Mesodermal cell (in vitro differentiated cells): ENCODE measurements around the gene KLHL1. TPM values are rescaled to one million over a fixed set of nuclear protein-coding genes. Genes with fewer than 3 reads are reported as not detected.
"Not testable (repeated sequence)": the region's sequence is repeated elsewhere in the genome, so short reads cannot be mapped to it uniquely, and the experiment has no call there.

Experiments
- H3K27ac ChIP-seq: 2 replicates; pipeline ENCODE4 v1.7.0; 2013; ENCODE audit warnings: mild to moderate bottlenecking, low read depth, low read length, moderate library complexity; ENCODE audit not compliant: severe bottlenecking
- H3K36me3 ChIP-seq: 2 replicates; pipeline ENCODE4 v1.7.1; 2013; ENCODE audit warnings: mild to moderate bottlenecking, low read length, moderate library complexity; ENCODE audit not compliant: control insufficient read depth, insufficient read depth
- H3K4me1 ChIP-seq: one replicate; pipeline ENCODE4 v1.7.1; 2013; ENCODE audit warnings: mild to moderate bottlenecking, low read length; ENCODE audit not compliant: insufficient read depth, control insufficient read depth, poor library complexity, severe bottlenecking
- H3K4me3 ChIP-seq: 2 replicates; pipeline ENCODE4 v1.7.0; 2013; ENCODE audit warnings: low read length, control low read depth, mild to moderate bottlenecking; ENCODE audit not compliant: insufficient read depth, poor library complexity, severe bottlenecking; ENCODE audit errors: extremely low read depth
- H3K9me3 ChIP-seq: 2 replicates; pipeline ENCODE4 v1.7.1; 2013; ENCODE audit warnings: mild to moderate bottlenecking, low read length, moderate library complexity; ENCODE audit not compliant: control insufficient read depth
- WGBS, 2 experiments: methylation state at CpG; one replicate each; pipeline ENCODE4 v1.1.5; 2013; ENCODE audit warnings: missing lambda C conversion rate in 2 of 2; ENCODE audit not compliant: insufficient coverage in 2 of 2; 5-methylcytosine and 5-hydroxymethylcytosine counted together
- polyA plus RNA-seq, 2 experiments: library from polyadenylated mRNA; stranded (reverse); fragments of 50-300 nt; gene quantifications; one replicate each; pipeline ENCODE4 v1.2.3, GENCODE V29; 2013

The KLHL1 gene, protein sequence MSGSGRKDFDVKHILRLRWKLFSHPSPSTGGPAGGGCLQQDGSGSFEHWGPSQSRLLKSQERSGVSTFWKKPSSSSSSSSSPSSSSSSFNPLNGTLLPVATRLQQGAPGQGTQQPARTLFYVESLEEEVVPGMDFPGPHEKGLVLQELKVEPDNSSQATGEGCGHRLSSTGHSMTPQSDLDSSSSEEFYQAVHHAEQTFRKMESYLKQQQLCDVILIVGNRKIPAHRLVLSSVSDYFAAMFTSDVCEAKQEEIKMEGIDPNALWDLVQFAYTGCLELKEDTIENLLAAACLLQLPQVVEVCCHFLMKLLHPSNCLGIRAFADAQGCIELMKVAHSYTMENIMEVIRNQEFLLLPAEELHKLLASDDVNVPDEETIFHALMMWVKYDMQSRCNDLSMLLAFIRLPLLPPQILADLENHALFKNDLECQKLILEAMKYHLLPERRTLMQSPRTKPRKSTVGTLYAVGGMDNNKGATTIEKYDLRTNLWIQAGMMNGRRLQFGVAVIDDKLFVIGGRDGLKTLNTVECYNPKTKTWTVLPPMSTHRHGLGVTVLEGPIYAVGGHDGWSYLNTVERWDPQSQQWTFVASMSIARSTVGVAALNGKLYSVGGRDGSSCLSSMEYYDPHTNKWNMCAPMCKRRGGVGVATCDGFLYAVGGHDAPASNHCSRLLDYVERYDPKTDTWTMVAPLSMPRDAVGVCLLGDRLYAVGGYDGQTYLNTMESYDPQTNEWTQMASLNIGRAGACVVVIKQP
- polyA plus RNA-seq (2013, experiment 1 of 2) = 0.81 TPM
- polyA plus RNA-seq (2013, experiment 2 of 2) = 0.81 TPM

DNA sequence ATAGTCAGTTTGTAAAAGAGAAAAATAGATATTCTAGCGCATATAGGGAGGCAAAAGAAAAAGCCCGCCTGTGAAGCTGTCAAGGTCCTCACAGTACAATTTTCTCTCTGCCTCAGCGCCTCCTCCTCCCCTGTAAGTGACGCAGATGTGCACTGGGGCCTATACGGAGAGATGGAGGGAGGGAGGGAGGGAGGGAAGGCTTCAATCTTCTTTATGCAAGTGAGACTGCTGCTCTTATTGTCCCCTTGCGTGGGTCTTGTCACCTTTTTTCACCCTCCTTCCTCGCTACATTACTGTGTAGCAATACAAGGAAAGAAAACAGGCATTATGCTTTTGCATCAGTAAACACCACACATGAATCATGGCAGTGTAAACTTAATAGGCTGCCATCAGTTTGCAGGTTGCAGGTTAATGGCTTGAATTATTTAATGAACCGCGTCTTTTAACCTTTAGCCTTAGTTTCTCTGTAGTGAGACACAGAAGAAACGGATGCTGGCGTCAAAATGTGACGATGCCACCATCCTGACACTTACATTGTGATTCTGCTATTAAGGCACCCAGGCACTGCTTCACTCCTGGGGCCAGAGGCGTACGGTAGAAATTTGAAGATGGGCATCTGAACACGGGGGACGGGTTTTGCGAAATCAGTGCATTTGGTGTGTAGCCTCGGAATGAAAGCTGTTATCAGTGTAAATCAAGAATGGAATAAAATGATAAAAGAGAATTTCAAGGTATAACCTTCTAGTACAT, at the start of gene KLHL1:
KLHL1 (minus strand) TSS at position 97 of the 750 bp plus-strand sequence. CDS start 753 bp downstream, outside the sequence.
- Histone ChIP-seq H3K9me3 (no peaks in the 10 kb centered on the region), H3K27ac (no peak within 1 kb of the TSS), H3K36me3 (no peaks in the 10 kb centered on the region), H3K4me1 (no peaks in the 10 kb centered on the region), H3K4me3 (peak within 1 kb of the TSS; percentile 26)
- WGBS, 2 experiments = 82 to 91% methylated on average over 7 to 12 of the region's 18 CpGs

DNA sequence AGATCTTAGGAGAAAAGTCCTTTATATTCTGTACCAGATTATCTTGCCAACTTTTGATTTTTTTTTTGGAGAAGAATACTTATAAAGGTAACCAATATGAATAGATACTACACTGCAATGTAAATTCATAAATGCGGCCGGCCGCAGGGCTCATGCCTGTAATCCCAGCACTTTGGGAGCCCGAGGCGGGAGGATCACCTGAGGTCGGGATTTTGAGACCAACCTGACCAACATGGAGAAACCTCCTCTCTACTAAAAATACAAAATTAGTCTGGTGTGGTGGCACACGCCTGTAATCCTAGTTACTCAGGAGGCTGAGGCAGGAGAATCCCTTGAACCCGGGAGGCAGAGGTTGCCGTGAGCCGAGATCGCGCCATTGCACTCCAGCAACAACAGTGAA, 34.4 kb upstream of the KLHL1 start:
- WGBS, 2 experiments = 79 to 83% methylated on average over 6 of the region's 12 CpGs
- H3K9me3 ChIP-seq, H3K27ac ChIP-seq, H3K36me3 ChIP-seq, H3K4me3 ChIP-seq, H3K4me1 ChIP-seq: not testable (repeated sequence)

DNA sequence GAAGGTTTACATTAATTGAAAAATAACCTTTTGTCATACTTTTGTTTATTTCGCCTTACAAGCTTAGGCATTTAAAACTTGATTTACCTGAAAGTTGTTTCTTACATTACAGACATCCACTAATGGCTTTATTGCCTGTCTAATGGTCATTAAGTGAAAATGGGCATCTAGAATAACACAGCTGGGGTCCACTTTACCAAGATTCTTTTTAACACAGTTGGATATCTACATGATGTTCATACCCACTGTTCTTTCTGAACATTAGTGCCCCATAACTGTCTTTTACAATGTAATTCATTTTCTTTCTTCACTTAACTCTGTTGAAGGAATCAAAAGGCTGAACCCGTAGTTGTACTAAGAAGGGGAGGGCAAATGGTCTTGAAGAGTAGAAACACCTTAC, 19.8 kb upstream of the KLHL1 start:
- Histone ChIP-seq H3K36me3 (no peaks in the 10 kb centered on the region), H3K9me3 (no peaks in the 10 kb centered on the region), H3K4me1 (no peaks in the 10 kb centered on the region), H3K27ac (no peak overlapping the region), H3K4me3 (no peak overlapping the region)
- no CpG with 5 or more reads among the region's 2 CpGs for WGBS, 2 experiments

DNA sequence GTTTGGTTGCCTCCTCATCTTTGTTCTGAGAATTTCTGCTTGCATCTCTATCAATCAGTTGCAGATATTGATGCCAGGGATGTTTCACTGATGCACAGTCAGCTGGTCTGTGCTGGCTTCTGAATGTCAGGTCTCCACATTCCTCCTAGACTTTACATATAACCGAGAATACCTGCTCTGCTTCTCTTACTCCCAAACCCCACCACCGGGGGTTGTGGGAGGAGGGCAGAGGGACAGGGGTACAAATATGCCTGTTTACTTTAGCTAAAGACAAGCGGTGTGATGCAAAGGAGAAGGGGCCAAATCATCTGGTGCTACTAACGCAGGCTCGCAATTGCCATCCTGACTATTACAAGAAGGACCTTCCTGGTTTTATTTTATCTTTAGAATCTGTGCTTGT, 17.4 kb upstream of the KLHL1 start:
- 72 to 96% methylated on average over 2 to 3 of the region's 5 CpGs for WGBS, 2 experiments

DNA sequence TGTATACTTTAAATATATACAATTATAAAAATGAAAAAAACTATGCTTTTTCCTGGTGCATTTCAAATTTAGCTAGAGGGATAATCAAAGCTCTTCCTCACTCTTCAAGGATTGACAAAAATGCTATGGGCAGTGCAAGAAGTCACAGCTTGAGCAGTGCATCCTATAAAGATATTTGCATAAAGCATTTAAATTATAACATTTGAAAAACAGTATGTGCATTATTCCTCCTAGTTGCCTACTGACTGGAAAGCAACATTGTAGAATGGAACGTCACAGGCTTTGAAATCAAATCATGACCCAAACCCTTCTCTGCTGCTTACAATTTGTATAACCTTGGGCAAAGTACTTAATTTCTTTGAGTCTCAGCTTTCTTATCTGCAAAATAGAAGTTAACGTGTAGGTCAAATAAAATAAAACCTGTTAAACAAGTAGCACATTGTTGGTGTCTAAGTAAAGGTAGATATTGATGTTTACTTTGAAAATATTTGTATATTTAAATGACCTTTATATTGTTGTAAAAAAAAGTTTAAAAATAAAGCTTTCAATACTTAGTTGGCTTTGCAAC, 9.2 kb upstream of the KLHL1 start:
- H3K4me1 ChIP-seq = no peaks in the 10 kb centered on the region
- no peak overlapping the region for H3K4me3 ChIP-seq
- no peak overlapping the region for H3K27ac ChIP-seq
- no peaks in the 10 kb centered on the region for H3K9me3 ChIP-seq
- no peaks in the 10 kb centered on the region for H3K36me3 ChIP-seq
- 67% methylated on average over 1 of the region's 2 CpGs; no CpG with 5 or more reads in 1 of the 2 experiments for WGBS, 2 experiments

More for the DNA sequence above, 17.4 kb upstream of the KLHL1 start:
- H3K36me3 ChIP-seq = no peaks in the 10 kb centered on the region
- no peaks in the 10 kb centered on the region for H3K4me1 ChIP-seq
- H3K27ac ChIP-seq = no peak overlapping the region
- no peaks in the 10 kb centered on the region for H3K9me3 ChIP-seq
- H3K4me3 ChIP-seq = no peak overlapping the region

DNA sequence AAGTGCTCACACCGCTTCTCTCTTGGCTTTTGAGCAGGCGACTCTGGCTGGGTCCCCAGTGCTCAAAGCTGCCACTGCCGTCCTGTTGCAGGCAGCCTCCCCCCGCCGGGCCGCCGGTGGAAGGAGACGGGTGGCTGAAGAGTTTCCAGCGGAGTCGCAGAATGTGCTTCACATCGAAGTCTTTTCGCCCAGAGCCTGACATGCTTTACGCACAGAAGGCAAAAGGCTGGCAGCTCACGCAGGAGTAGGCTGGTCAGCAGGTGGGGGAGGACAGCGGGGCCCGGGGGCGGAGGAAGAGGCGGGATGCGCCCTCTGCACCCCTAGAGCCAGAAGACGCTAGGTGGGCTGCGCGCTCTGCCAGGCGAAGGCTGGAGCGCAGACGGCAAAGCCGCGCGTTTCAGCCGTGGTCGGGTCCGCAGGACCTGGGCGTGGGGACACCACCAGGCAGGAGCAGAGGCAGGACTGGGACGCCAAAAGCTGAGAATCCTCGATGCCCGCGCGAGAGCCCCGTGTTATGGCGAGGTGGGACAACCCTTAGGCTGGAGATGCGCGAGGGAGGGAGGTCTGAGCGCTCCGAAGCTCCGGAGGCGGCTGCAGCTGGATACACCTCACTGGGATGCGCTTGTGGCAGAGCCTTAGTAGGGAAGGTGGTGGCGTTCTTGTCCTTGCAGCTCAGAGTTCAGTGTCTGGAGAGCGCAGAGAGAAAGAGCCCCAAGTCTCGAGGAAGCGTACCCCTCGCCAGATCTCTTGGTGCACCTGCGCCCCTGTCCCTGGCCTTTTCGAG, 562 bp downstream of the KLHL1 start, which contains the start of gene ATXN8OS:
ATXN8OS (plus strand) TSS at position 329 of the 784 bp plus-strand sequence.
- Histone ChIP-seq H3K4me1 (no peaks in the 10 kb centered on the region), H3K9me3 (no peaks in the 10 kb centered on the region), H3K27ac (no peak within 1 kb of the TSS), H3K4me3 (peak within 1 kb of the TSS; percentile 26), H3K36me3 (no peaks in the 10 kb centered on the region)
- WGBS, 2 experiments = 4 to 5% methylated on average over 44 to 49 of the region's 53 CpGs

DNA sequence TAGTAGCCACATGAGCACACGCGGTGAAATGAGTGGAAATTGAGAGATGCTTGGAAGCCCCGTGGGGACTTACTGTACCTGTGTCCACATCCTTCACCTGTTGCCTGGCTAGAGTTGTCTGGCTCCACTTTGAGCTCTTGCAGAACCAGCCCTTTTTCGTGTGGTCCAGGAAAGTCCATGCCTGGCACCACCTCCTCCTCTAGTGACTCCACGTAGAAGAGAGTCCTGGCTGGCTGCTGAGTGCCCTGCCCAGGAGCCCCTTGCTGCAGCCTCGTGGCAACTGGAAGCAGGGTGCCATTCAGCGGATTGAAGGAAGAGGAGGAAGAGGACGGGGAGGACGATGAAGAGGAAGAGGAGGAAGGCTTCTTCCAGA, 1.1 kb downstream of the KLHL1 start:
- H3K4me3 ChIP-seq = peak overlapping the region; percentile 26
- H3K36me3 ChIP-seq = no peaks in the 10 kb centered on the region
- 60 to 75% methylated on average over 5 of the region's 9 CpGs for WGBS, 2 experiments
- H3K4me1 ChIP-seq = no peaks in the 10 kb centered on the region
- H3K27ac ChIP-seq = no peak overlapping the region
- no peaks in the 10 kb centered on the region for H3K9me3 ChIP-seq

DNA sequence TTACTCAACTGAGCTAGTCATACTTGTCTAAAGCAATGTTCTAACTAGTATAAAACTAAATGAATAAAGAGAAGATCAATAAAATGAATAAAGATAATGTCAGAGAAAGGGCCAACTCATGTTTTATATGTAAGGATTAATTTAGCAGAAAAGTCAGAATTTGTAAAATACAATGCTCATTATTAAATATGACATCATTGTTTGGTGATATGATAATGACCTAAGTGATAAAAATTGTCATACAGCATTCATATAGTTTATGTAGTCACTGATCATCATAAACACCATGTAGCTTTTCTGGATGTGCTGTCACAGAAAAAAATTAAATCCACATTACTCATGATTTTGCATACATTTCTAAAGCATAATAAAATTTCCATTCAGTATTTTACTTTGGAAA, 3.8 kb downstream of the KLHL1 start:
- Histone ChIP-seq H3K9me3 (no peaks in the 10 kb centered on the region), H3K4me1 (no peaks in the 10 kb centered on the region), H3K4me3 (no peak overlapping the region)

DNA sequence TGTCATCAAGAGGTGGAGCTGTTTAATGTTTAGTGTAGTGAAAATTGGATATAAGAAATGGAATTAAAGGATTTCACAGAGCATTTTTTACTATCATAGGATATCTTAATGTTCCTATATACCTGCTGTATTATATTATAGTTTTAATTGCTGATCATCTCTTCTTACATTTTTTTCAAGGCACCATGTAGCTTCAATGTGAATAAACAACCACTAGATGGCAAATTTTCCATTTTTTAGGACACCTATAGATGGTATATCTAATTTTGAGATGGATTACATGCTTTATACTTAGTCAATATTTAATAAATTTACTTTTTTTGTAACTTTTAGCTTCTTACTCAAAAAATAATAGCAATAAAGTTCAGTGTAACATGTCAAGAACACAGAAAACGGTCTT, 9.6 kb downstream of the KLHL1 start:
- H3K27ac ChIP-seq = no peak overlapping the region
- no peaks in the 10 kb centered on the region for H3K36me3 ChIP-seq
- H3K4me3 ChIP-seq = no peak overlapping the region
- no peaks in the 10 kb centered on the region for H3K4me1 ChIP-seq
- no CpG with 5 or more reads among the region's 1 CpG for WGBS, 2 experiments
- H3K9me3 ChIP-seq = no peaks in the 10 kb centered on the region

More for the DNA sequence above, 3.8 kb downstream of the KLHL1 start:
- no peaks in the 10 kb centered on the region for H3K36me3 ChIP-seq
- H3K27ac ChIP-seq = no peak overlapping the region
